Bronchial epithelial cell (primary cell): Measurements from ENCODE around the gene TRDMT1. TPM values are rescaled to one million over a fixed set of nuclear protein-coding genes. Genes with fewer than 3 reads are reported as not detected.

ENCODE experiments used
- DNase-seq: peaks from one replicate; pipeline ENCODE4 v3.0.0-alpha.2; 2010; ENCODE audit warnings: low read depth
- FAIRE-seq: peaks from 2 replicates; lab custom pipeline; 2011; peaks lifted over from hg19 to GRCh38; lab: Jason Lieb, UNC
- H3K27me3 ChIP-seq: 2 replicates; pipeline ENCODE4 v1.5.1; 2011; ENCODE audit warnings: low read length; ENCODE audit not compliant: control insufficient read depth, insufficient read depth
- H3K36me3 ChIP-seq: 2 replicates; pipeline ENCODE4 v1.5.1; 2011; ENCODE audit warnings: low read length; ENCODE audit not compliant: control insufficient read depth, insufficient read depth
- H3K4me3 ChIP-seq: 2 replicates; pipeline ENCODE4 v1.5.1; 2011; ENCODE audit warnings: mild to moderate bottlenecking, low read depth, low read length, control low read depth
- CTCF ChIP-seq: IDR thresholded peaks from 2 replicates; pipeline ENCODE4 v1.5.1; 2011; ENCODE audit warnings: mild to moderate bottlenecking, moderate library complexity, low read length, control low read depth, inconsistent platforms; ENCODE audit not compliant: insufficient read depth, severe bottlenecking
- total RNA-seq: library from RNA; depleted of rRNA; stranded (reverse); fragments of >200 nt; gene quantifications from 2 replicates; pipeline ENCODE4 v1.2.1, GENCODE V29; 2014

TRDMT1 gene
- total RNA-seq, 1 donor from 2014 or later, result 1.3 TPM

GRCh38 chr10:17125206-17125893 is 76.1 kb downstream of the TRDMT1 start:
- TF ChIP-seq CTCF, result no peak
- Histone ChIP-seq H3K36me3 (no peaks in the 10 kb centered on the region), H3K27me3 (no peaks in the 10 kb centered on the region), H3K4me3 (no peak overlapping the region)
- FAIRE-seq (peak; percentile 40), DNase-seq (no peak)

GRCh38 chr10:17123961-17124360 is 77.5 kb downstream of the TRDMT1 start:
- Histone ChIP-seq H3K36me3 (no peaks in the 10 kb centered on the region), H3K27me3 (no peaks in the 10 kb centered on the region), H3K4me3 (no peak overlapping the region)
- FAIRE-seq (no peak), DNase-seq (no peak)
- no peak for TF ChIP-seq CTCF

GRCh38 chr10:17122726-17123661 is 78.5 kb downstream of the TRDMT1 start:
- Histone ChIP-seq H3K27me3 (no peaks in the 10 kb centered on the region), H3K4me3 (no peak overlapping the region), H3K36me3 (no peaks in the 10 kb centered on the region)
- peak; percentile 41 for DNase-seq
- no peak for TF ChIP-seq CTCF
- FAIRE-seq, result no peak

GRCh38 chr10:17122052-17122451 is 79.4 kb downstream of the TRDMT1 start:
- FAIRE-seq (no peak), DNase-seq (no peak)
- no peaks in the 10 kb centered on the region for H3K27me3 ChIP-seq
- no peaks in the 10 kb centered on the region for H3K36me3 ChIP-seq
- TF ChIP-seq CTCF, result no peak
- H3K4me3 ChIP-seq, result no peak overlapping the region

- H3K4me3 ChIP-seq, result no peak overlapping the region
- H3K36me3 ChIP-seq, result no peaks in the 10 kb centered on the region
- no peak for FAIRE-seq
- DNase-seq, result no peak
- no peak for TF ChIP-seq CTCF
- H3K27me3 ChIP-seq, result no peaks in the 10 kb centered on the region
These were observed 80.8 kb downstream of the TRDMT1 start for GRCh38 chr10:17120694-17121093.
